Upper lobe of left lung (tissue), 4 donors: ENCODE results near the gene CEP57.

Experiments
- CTCF ChIP-seq, 6 experiments: fragments of 450-650 bp in 4 of 6; fragments of 200-600 bp in 2 of 6; sonication (generic) in 2 of 6; IDR thresholded peaks; one replicate each; pipeline ENCODE4 v1.5.1; 2016 to 2019; ENCODE audit warnings: antibody characterized with exemption in 6 of 6
- EP300 ChIP-seq, 4 donors: sonication (generic); formaldehyde crosslinking; IDR thresholded peaks; one replicate each; pipeline ENCODE4 v1.5.1; 2017; ENCODE audit warnings: antibody characterized with exemption in 4 of 4, control low read depth in 2 of 4
- POLR2AphosphoS5 ChIP-seq, 2 donors: sonication (generic); formaldehyde crosslinking; IDR thresholded peaks; one replicate each; pipeline ENCODE4 v1.5.1; 2017; ENCODE audit warnings: antibody characterized with exemption in 2 of 2

GRCh38 chr11:95799546-95799945, 9.2 kb downstream of the CEP57 start:
- TF ChIP-seq CTCF (IDR thresholded peaks at IDR 0.05): no peak
- no peak for TF ChIP-seq POLR2AphosphoS5 (IDR thresholded peaks at IDR 0.05)
- TF ChIP-seq EP300 (IDR thresholded peaks at IDR 0.05): no peak
